ENCODE data around the gene RAMP2. TPM values are rescaled to one million over a fixed set of nuclear protein-coding genes. Genes with fewer than 3 reads are reported as not detected.

RAMP2 gene
- total RNA-seq, 6 donors from 2014 or later = 12.2 to 120 (median 55.8) TPM; not detected in 1

DNA sequence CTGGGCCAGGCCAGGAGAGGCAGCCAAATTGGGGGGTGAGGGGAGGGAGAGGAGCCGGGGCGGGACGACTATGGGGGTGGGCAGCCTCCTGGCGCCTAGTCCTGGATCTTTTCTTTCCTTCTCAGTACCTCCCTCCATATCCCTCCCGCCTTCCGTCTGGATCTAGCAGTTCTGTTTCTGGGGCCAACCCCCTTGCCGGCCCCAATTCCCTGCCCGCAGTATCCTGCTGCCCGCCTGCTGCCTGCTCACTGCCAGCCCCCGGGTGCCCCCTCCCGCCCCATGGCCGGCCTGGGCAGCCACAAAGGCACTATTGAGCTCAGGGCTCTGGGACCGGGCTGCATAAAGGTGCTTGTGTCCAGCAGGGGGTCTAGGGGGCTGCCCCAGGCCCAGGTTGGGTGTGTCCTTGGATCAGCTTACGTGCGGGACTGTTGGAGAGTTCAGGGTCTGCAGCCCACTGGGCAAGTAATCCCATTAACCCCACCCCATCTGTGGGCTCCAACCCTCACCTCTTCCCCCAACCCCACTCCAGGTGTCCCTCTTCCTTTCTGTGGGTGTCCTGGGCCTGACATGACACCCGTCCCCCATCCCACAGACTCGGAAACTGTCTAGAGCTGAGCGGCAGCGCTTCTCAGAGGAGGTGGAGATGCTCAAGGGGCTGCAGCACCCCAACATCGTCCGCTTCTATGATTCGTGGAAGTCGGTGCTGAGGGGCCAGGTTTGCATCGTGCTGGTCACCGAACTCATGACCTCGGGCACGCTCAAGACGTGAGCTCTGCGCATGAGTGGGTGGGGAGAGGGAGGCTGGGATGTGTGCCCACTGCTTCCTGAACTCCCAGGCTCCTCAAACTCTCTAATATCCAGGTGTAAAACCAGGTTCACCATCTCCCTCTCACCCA, 21.4 kb downstream of the RAMP2 start:
- peak in 1 of 2 donors; percentile 69 for DNase-seq
- WGBS, 2 donors = 42 to 49% methylated on average over 21 to 29 of the region's 29 CpGs
- H3K27me3 ChIP-seq = peaks cover 0 to 56% (median 13%) of the 10 kb centered on the region in 4 donors
- H3K36me3 ChIP-seq = peaks cover 9 to 26% (median 21%) of the 10 kb centered on the region in 4 donors
- ATAC-seq (ENCODE audit: low FRiP score in 2 of 2) = peak in 1 of 2 donors; percentile 4
- H3K4me3 ChIP-seq = no peak overlapping the region
- H3K27ac ChIP-seq = no peak overlapping the region
- TF ChIP-seq EP300 (IDR thresholded peaks at IDR 0.05) (no peak), POLR2AphosphoS5 (IDR thresholded peaks at IDR 0.05) (no peak), POLR2A (IDR thresholded peaks at IDR 0.05) (no peak)
- H3K4me1 ChIP-seq = peaks cover 18 to 31% (median 26%) of the 10 kb centered on the region in 4 donors
- no peaks in the 10 kb centered on the region for H3K9me3 ChIP-seq

DNA sequence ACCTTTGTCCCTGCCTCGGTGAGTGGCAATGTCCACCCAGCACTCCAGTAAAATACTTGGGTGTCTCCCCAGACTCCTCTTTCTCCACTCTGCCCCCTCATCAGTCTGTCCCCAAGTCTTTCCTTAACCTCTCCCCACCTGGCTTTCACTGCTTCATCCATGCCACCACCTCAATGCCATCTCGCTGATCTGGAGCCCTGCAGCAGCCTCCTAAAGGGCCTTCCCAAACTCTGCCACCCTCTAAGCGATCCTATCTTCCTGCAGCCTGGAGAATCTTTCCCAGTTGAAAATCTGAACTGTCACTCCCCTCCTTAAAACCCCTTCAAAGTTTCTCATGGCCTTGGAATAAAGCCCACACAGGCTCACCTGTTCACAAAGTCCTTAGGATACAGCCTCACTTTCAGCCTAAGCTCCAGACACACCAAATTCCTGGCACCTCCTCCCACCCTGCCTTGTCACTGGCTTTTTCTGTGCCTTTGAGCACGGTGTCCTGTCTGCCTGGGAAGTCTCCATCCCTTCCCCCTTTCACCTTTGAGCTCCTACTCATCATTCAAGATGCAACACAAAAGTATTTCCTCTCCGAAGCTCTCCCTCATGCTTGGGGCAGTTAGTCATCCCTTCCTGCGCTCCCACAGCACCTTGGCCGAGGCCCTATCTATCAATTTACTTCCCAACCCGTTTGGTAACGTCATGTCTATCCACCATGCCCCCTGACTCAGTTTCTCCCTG, 22.2 kb downstream of the RAMP2 start:
- Histone ChIP-seq H3K4me1 (peaks cover 18 to 31% (median 26%) of the 10 kb centered on the region in 4 donors), H3K27ac (no peak overlapping the region), H3K4me3 (no peak overlapping the region), H3K9me3 (no peaks in the 10 kb centered on the region), H3K36me3 (peaks cover under 1 to 18% (median 14%) of the 10 kb centered on the region in 4 donors), H3K27me3 (peaks cover 0 to 56% (median 13%) of the 10 kb centered on the region in 4 donors)
- ATAC-seq (ENCODE audit: low FRiP score in 2 of 2) = no peak
- DNase-seq = no peak
- 42 to 47% methylated on average over 9 of the region's 9 CpGs for WGBS, 2 donors
- no peak for TF ChIP-seq POLR2AphosphoS5 (IDR thresholded peaks at IDR 0.05)
- TF ChIP-seq EP300 (IDR thresholded peaks at IDR 0.05) = no peak
- TF ChIP-seq, protein P1, sequence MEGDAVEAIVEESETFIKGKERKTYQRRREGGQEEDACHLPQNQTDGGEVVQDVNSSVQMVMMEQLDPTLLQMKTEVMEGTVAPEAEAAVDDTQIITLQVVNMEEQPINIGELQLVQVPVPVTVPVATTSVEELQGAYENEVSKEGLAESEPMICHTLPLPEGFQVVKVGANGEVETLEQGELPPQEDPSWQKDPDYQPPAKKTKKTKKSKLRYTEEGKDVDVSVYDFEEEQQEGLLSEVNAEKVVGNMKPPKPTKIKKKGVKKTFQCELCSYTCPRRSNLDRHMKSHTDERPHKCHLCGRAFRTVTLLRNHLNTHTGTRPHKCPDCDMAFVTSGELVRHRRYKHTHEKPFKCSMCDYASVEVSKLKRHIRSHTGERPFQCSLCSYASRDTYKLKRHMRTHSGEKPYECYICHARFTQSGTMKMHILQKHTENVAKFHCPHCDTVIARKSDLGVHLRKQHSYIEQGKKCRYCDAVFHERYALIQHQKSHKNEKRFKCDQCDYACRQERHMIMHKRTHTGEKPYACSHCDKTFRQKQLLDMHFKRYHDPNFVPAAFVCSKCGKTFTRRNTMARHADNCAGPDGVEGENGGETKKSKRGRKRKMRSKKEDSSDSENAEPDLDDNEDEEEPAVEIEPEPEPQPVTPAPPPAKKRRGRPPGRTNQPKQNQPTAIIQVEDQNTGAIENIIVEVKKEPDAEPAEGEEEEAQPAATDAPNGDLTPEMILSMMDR (IDR thresholded peaks at IDR 0.05) = no peak
- TF ChIP-seq POLR2A (IDR thresholded peaks at IDR 0.05) = no peak

DNA sequence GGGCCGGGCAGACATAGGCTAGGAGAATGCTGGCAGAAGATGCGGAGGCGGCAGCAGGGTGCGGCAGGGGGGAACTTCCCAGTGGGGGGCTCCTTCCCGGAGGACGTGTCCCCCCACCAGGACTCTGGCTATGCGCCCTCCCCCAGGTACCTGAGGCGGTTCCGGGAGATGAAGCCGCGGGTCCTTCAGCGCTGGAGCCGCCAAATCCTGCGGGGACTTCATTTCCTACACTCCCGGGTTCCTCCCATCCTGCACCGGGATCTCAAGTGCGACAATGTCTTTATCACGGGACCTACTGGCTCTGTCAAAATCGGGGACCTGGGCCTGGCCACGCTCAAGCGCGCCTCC, 22.7 kb downstream of the RAMP2 start:
- TF ChIP-seq, protein P1 (IDR thresholded peaks at IDR 0.05) = no peak
- TF ChIP-seq EP300 (IDR thresholded peaks at IDR 0.05) (no peak), POLR2A (IDR thresholded peaks at IDR 0.05) (no peak), POLR2AphosphoS5 (IDR thresholded peaks at IDR 0.05) (no peak)
- DNase-seq = no peak
- 27 to 46% methylated on average over 12 to 22 of the region's 22 CpGs for WGBS, 2 donors
- Histone ChIP-seq H3K9me3 (no peaks in the 10 kb centered on the region), H3K4me3 (no peak overlapping the region), H3K36me3 (peaks cover 0 to 12% (median 9%) of the 10 kb centered on the region in 4 donors), H3K4me1 (peaks cover 18 to 31% (median 26%) of the 10 kb centered on the region in 4 donors), H3K27me3 (peaks cover 0 to 56% (median 13%) of the 10 kb centered on the region in 4 donors), H3K27ac (no peak overlapping the region)
- ATAC-seq (ENCODE audit: low FRiP score in 2 of 2) = no peak

DNA sequence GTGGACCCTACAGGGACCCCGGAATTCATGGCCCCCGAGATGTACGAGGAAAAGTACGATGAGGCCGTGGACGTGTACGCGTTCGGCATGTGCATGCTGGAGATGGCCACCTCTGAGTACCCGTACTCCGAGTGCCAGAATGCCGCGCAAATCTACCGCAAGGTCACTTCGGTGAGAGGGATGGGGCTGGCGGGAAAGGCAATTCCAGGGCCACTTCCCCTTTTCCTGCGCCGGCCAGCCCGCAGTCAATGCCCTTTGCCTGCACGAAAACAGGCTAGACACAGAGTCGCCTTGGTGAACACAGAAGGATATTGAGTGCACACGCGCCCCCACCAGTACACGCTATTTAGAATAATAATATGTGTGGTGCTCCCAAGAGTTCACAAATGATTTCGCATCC, 23.4 kb downstream of the RAMP2 start:
- H3K4me1 ChIP-seq = peaks cover 18 to 31% (median 26%) of the 10 kb centered on the region in 4 donors
- H3K36me3 ChIP-seq = peaks cover 0 to 6% (median 3%) of the 10 kb centered on the region in 4 donors
- no peak overlapping the region for H3K27ac ChIP-seq
- no peaks in the 10 kb centered on the region for H3K9me3 ChIP-seq
- no peak overlapping the region for H3K4me3 ChIP-seq
- whole genome bisulfite sequencing, 2 donors = 30 to 49% methylated on average over 23 to 24 of the region's 25 CpGs
- DNase-seq (peak in 1 of 2 donors; percentile 44), ATAC-seq (ENCODE audit: low FRiP score in 2 of 2) (no peak)
- no peak for TF ChIP-seq POLR2A (IDR thresholded peaks at IDR 0.05)
- TF ChIP-seq POLR2AphosphoS5 (IDR thresholded peaks at IDR 0.05) = no peak
- TF ChIP-seq, protein P1 (IDR thresholded peaks at IDR 0.05) = no peak
- TF ChIP-seq EP300 (IDR thresholded peaks at IDR 0.05) = no peak
- H3K27me3 ChIP-seq = peaks cover 0 to 56% (median 13%) of the 10 kb centered on the region in 4 donors
